ENCODE data around the gene RFNG. TPM values are rescaled to one million over a fixed set of nuclear protein-coding genes. Genes with fewer than 3 reads are reported as not detected.

Gene RFNG
- total RNA-seq, 1 donor from 2014 or later = 30.8 TPM

DNA sequence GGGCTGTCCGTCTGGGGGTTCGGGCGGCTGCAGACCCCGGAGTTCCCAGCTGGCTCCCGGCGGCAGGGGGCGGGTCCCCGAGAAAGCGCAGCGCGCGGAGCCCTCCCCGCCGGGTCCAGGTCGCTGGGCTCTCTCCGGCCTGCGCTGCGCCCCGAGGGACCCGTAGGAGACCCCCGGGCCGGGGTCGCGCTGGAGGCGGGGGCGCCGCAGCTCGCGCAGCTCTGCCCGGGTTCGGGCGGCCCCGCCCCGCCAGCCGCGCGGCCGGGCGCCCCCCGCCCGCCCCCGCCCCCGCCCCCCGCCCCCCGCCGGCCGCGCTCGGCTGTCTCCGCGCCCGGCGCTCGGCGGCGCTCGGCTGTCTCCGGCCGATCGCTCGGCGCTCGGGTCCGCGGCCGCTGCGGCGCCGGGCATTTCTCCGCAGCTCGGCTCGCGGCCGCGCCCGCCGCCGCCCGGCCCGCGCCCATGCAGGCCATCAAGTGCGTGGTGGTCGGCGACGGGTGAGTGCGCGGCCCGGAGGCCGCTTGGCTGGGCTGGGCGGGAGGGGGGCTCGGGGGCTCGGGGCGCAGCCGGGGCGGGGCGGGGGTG, 20.2 kb downstream of the RFNG start, which contains the start of gene RAC3:
RAC3 (plus strand) TSS at position 376 of the 582 bp plus-strand sequence; CDS start at position 460, 84 bp downstream.
- Mint-ChIP-seq H3K4me1 (peaks cover 13% of the 10 kb centered on the region), H3K27me3 (no peaks in the 10 kb centered on the region), H3K27ac (peak within 1 kb of the TSS; percentile 80), H3K36me3 (ENCODE audit: low read depth) (peaks cover 17% of the 10 kb centered on the region), H3K4me3 (peak within 1 kb of the TSS; percentile 87), H3K9me3 (no peaks in the 10 kb centered on the region)
- intact Hi-C loops (cut with micrococcal nuclease) = no loop called here
- DNase-seq = peak; percentile 69

GRCh38 chr17:82030470-82031302, 20.9 kb downstream of the RFNG start:
- no peaks in the 10 kb centered on the region for H3K27me3 Mint-ChIP-seq
- H3K4me3 Mint-ChIP-seq = peak overlapping the region; percentile 87
- H3K4me1 Mint-ChIP-seq = peaks cover 13% of the 10 kb centered on the region
- peak overlapping the region; percentile 80 for H3K27ac Mint-ChIP-seq
- intact Hi-C loops (cut with micrococcal nuclease) = loop anchor here (1.0 kb wide), 1 partner anchor 124 kb away; no protein-coding TSS in a partner anchor
- H3K36me3 Mint-ChIP-seq (ENCODE audit: low read depth) = peaks cover 18% of the 10 kb centered on the region
- DNase-seq = peak; percentile 97
- no peaks in the 10 kb centered on the region for H3K9me3 Mint-ChIP-seq

DNA sequence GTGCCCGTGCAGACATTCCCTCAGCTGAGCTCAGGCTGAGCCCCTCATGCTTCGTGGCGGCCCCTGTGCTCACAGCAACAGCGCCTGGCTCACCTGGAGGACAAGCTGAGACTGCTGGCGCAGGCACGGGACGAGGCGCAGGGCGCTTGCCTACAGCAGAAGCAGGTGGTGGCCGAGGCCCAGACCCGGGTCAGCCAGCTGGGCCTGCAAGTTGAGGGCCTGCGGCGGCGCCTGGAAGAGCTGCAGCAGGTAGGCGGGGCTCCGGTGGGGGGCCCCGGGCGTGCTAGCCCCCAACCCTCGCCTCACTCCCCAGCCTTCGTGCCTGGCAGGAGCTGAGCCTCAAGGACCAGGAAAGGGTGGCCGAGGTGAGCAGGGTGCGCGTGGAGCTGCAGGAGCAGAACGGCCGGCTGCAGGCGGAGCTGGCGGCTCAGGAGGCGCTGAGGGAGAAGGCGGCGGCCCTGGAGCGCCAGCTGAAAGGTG, 21.6 kb downstream of the RFNG start:
- peak overlapping the region; percentile 87 for H3K4me3 Mint-ChIP-seq
- no peaks in the 10 kb centered on the region for H3K9me3 Mint-ChIP-seq
- peaks cover 8% of the 10 kb centered on the region for H3K4me1 Mint-ChIP-seq
- intact Hi-C loops (cut with micrococcal nuclease) = loop anchor here (1.0 kb wide), 1 partner anchor 124 kb away; no protein-coding TSS in a partner anchor
- no peak for DNase-seq
- H3K36me3 Mint-ChIP-seq (ENCODE audit: low read depth) = peaks cover 14% of the 10 kb centered on the region
- H3K27me3 Mint-ChIP-seq = no peaks in the 10 kb centered on the region
- H3K27ac Mint-ChIP-seq = no peak overlapping the region

- Mint-ChIP-seq H3K4me3 (peak overlapping the region; percentile 72), H3K27ac (peak overlapping the region; percentile 41), H3K9me3 (no peaks in the 10 kb centered on the region), H3K4me1 (peaks cover 8% of the 10 kb centered on the region), H3K36me3 (ENCODE audit: low read depth) (peaks cover 12% of the 10 kb centered on the region), H3K27me3 (no peaks in the 10 kb centered on the region)
- DNase-seq = peak; percentile 62
- intact Hi-C loops (cut with micrococcal nuclease) = no loop called here
Measured at GRCh38 chr17:82029391-82029790, 22.2 kb downstream of the RFNG start.

DNA sequence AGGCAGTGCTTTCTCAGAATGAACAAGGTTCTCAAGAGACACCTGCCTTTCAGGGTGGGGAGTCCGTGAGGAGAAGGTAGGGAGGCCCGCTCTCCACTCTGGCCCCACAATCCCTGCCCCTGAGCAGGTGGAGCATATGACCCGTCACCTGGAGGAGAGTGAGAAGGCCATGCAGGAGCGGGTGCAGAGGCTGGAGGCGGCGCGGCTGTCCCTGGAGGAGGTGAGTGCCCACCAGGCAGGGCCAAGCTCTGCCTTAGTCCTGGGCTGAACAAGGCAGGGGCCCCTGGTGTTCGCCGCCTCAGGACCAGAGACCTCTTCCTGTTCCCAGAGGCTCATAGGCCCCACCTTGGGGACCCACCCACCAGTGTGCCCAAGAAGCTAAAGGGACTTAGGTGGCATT, 22.6 kb downstream of the RFNG start:
- H3K4me3 Mint-ChIP-seq = no peak overlapping the region
- intact Hi-C loops (cut with micrococcal nuclease) = no loop called here
- no peaks in the 10 kb centered on the region for H3K9me3 Mint-ChIP-seq
- peaks cover 11% of the 10 kb centered on the region for H3K4me1 Mint-ChIP-seq
- no peaks in the 10 kb centered on the region for H3K27me3 Mint-ChIP-seq
- no peak for DNase-seq
- H3K36me3 Mint-ChIP-seq (ENCODE audit: low read depth) = peaks cover 12% of the 10 kb centered on the region
- H3K27ac Mint-ChIP-seq = no peak overlapping the region

- DNase-seq = no peak
- Mint-ChIP-seq H3K9me3 (no peaks in the 10 kb centered on the region), H3K36me3 (ENCODE audit: low read depth) (peaks cover 12% of the 10 kb centered on the region), H3K27ac (no peak overlapping the region), H3K4me1 (peaks cover 14% of the 10 kb centered on the region), H3K27me3 (no peaks in the 10 kb centered on the region), H3K4me3 (no peak overlapping the region)
- intact Hi-C loops (cut with micrococcal nuclease) = no loop called here
Measured at GRCh38 chr17:82028246-82028645, 23.4 kb downstream of the RFNG start.

GRCh38 chr17:82025401-82026107, 26.1 kb downstream of the RFNG start:
- Mint-ChIP-seq H3K27ac (no peak overlapping the region), H3K4me1 (peaks cover 22% of the 10 kb centered on the region), H3K36me3 (ENCODE audit: low read depth) (peaks cover 13% of the 10 kb centered on the region), H3K4me3 (peak overlapping the region; percentile 18), H3K27me3 (no peaks in the 10 kb centered on the region), H3K9me3 (no peaks in the 10 kb centered on the region)
- intact Hi-C loops (cut with micrococcal nuclease) = no loop called here
- no peak for DNase-seq

DNA sequence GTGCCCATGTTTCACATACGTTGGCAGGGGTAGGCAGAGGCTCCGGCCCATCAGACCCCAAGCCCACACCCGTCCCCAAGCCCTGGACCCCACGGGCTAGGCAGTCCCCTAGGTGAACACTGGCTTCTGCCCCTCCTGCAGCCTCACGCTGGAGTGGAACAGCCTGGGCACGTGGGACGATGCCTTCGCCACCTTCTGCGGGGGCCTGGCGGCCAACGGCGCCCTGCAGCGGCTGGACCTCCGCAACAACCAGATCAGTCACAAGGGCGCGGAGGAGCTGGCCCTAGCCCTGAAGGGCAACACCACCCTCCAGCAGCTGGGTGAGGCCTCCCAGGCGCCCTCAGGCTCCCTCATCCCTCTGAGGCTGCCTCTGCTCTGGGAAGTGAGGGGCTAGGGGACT, 26.8 kb downstream of the RFNG start:
- H3K36me3 Mint-ChIP-seq (ENCODE audit: low read depth) = peaks cover 13% of the 10 kb centered on the region
- no peak overlapping the region for H3K4me3 Mint-ChIP-seq
- H3K27me3 Mint-ChIP-seq = no peaks in the 10 kb centered on the region
- H3K4me1 Mint-ChIP-seq = peaks cover 26% of the 10 kb centered on the region
- no peak for DNase-seq
- intact Hi-C loops (cut with micrococcal nuclease) = loop anchor here (5.0 kb wide), 2 partner anchors 163 to 202 kb away; partner anchors contain the start of genes P4HB and SLC16A3
- no peaks in the 10 kb centered on the region for H3K9me3 Mint-ChIP-seq
- H3K27ac Mint-ChIP-seq = no peak overlapping the region

DNA sequence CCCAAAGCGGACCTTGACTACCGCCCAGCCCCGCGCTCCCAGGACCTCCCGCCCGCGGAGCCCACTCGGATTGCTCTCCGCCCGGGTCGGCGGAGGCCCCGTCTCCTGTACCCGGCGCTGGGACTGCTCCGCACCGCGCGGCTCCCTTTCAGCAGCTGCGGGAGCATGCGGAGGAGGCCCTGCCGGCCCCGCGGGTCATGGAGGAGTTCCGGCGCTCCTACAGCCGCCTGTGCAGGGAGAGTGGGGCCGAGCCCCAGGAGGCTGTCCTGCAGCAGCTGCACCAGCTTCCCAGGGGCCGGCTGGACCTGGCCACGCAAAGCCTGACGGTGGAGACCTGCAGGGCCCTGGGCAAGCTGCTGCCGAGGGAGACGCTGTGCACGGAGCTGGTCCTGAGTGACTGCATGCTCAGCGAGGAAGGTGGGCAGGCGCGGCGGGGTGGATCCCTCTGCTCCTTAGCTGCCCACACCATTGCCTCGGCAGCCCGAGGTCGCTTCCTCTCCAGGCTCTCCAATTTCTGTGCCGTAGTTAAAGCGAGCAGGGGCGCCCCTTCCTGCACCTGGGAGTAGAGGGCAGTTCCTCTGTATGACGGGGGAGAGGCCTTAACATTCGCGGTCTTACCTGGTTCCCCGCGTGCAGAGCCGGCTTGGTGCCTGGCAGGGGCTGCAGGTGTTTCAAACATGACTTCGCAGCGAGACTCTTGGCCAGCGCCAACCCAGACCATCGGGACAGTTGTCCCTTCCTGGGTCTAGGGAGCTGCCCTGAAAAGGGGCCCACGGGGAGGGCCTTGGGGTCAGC, 28.0 kb downstream of the RFNG start:
- H3K36me3 Mint-ChIP-seq (ENCODE audit: low read depth) = peaks cover 12% of the 10 kb centered on the region

GRCh38 chr17:82022981-82023446, 28.6 kb downstream of the RFNG start, which contains the start of gene LRRC45:
LRRC45 (plus strand) TSS chr17:82023305; CDS start chr17:82023644, 339 bp downstream.
- H3K4me3 Mint-ChIP-seq = peak within 1 kb of the TSS; percentile 88
- peak; percentile 100 for DNase-seq
- no peaks in the 10 kb centered on the region for H3K9me3 Mint-ChIP-seq
- peaks cover 14% of the 10 kb centered on the region for H3K36me3 Mint-ChIP-seq (ENCODE audit: low read depth)
- H3K27ac Mint-ChIP-seq = peak within 1 kb of the TSS; percentile 76
- intact Hi-C loops (cut with micrococcal nuclease) = loop anchor here (1.0 to 5.0 kb wide), 8 partner anchors 14 to 204 kb away; partner anchors contain the start of genes ALYREF, ANAPC11, ASPSCR1 and DCXR
- peaks cover 23% of the 10 kb centered on the region for H3K4me1 Mint-ChIP-seq
- H3K27me3 Mint-ChIP-seq = no peaks in the 10 kb centered on the region

More for the DNA sequence above, 28.0 kb downstream of the RFNG start:
- no peaks in the 10 kb centered on the region for H3K9me3 Mint-ChIP-seq
- no peak overlapping the region for H3K27ac Mint-ChIP-seq
- peaks cover 23% of the 10 kb centered on the region for H3K4me1 Mint-ChIP-seq
- peak overlapping the region; percentile 88 for H3K4me3 Mint-ChIP-seq
- intact Hi-C loops (cut with micrococcal nuclease) = loop anchor here (1.0 to 5.0 kb wide), 8 partner anchors 14 to 204 kb away; partner anchors contain the start of genes ALYREF, ANAPC11, ASPSCR1 and DCXR
- no peak for DNase-seq
- H3K27me3 Mint-ChIP-seq = no peaks in the 10 kb centered on the region

DNA sequence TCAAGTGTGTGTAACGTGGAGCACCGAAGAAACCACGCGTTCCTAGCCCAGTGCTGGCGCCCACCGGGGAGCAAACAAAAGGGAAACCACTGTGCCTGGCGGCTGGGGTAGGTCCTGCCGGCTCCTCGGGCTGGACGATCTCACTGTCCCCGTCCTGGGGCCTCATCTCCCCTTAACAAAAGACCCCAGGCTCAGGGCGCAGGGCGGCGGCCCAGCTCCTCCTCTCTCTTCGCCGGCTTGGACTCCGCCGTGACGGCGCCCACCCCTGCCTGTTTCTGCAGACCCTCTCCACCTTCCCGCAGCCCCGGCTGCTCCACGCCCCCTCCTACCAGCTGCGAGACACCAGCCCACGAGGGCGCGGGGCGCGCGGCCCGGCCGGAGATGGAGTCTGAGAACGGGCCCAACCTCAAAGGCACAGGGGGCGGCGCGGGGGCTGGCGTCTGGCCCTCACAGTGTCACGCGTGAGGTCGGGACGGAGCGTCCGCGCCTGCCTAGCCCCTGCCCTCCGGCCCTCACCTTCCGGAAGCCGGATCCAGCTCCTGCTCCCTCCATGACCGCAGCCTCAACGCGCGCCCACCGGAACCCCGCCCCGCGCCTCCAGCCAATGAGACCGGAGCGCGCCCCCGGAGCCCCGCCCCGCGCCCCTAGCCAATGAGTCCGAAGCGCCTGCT, 29.2 kb downstream of the RFNG start, which contains the start of gene CENPX:
CENPX (minus strand) TSS at position 569 of the 671 bp plus-strand sequence; CDS start at position 552, 17 bp downstream.
- Mint-ChIP-seq H3K9me3 (no peaks in the 10 kb centered on the region), H3K4me3 (peak within 1 kb of the TSS; percentile 88), H3K36me3 (ENCODE audit: low read depth) (peaks cover 14% of the 10 kb centered on the region), H3K27me3 (no peaks in the 10 kb centered on the region), H3K4me1 (peaks cover 23% of the 10 kb centered on the region), H3K27ac (peak within 1 kb of the TSS; percentile 76)
- intact Hi-C loops (cut with micrococcal nuclease) = loop anchor here (2.0 to 5.0 kb wide), 6 partner anchors 76 to 205 kb away; partner anchors contain the start of genes ALYREF, ANAPC11, FASN and P4HB
- no peak for DNase-seq

GRCh38 chr17:82021900-82022309, 29.7 kb downstream of the RFNG start:
- DNase-seq = no peak
- Mint-ChIP-seq H3K36me3 (ENCODE audit: low read depth) (peaks cover 9% of the 10 kb centered on the region), H3K27me3 (no peaks in the 10 kb centered on the region), H3K4me3 (peak overlapping the region; percentile 88), H3K9me3 (no peaks in the 10 kb centered on the region), H3K27ac (peak overlapping the region; percentile 76), H3K4me1 (peaks cover 19% of the 10 kb centered on the region)
- intact Hi-C loops (cut with micrococcal nuclease) = loop anchor here (1.0 to 5.0 kb wide), 7 partner anchors 63 to 205 kb away; partner anchors contain the start of genes ALYREF, ANAPC11, FASN and P4HB

Data from activated CD4-positive, alpha-beta T cell treated with anti-CD3 and anti-CD28 coated beads, Interleukin-2, amount 10 ng/mL, durations not matched to agents 24 days and 14 days (primary cell).